HCT116 (cell line): ENCODE data around the gene POLRMT. TPM values are rescaled to one million over a fixed set of nuclear protein-coding genes. Genes with fewer than 3 reads are reported as not detected.

Source experiments
- ATAC-seq: fragments of 200-7000 bp; cut with Tn5 transposase; 2 replicates; pipeline ENCODE4 v1.9.1; 2020; ENCODE audit warnings: mild to moderate bottlenecking, moderate library complexity
- BruUV-seq: library from RNA; stranded (reverse); fragments of 400-500 nt; replicated peaks from 2 replicates; lab custom pipeline; 2021; lab: Mats Ljungman, UMichigan
- CTCF ChIA-PET: fragments of 300-600 bp; sonication (Branson Sonifier 250); formaldehyde crosslinking; loops from one replicate; lab custom pipeline; 2021; ENCODE audit warnings: antibody characterized with exemption; lab: Charles Lee
- POLR2A ChIA-PET: fragments of 300-600, 350-600 bp; sonication (Branson Sonifier 250); formaldehyde crosslinking; loops from one replicate; lab custom pipeline; 2021; ENCODE audit warnings: antibody characterized with exemption; lab: Charles Lee
- RAD21 ChIA-PET, 2 experiments: fragments of 300-600 bp; sonication (Branson Sonifier 250); formaldehyde crosslinking; loops; one replicate each; lab custom pipeline; 2023; ENCODE audit warnings: low total read pairs in 2 of 2; ENCODE audit not compliant: uncharacterized antibody in 2 of 2, unreplicated experiment in 2 of 2, low non-redundant PET in 1 of 2; lab: Charles Lee
- DNase-seq: peaks from one replicate; pipeline ENCODE4 v3.0.0-alpha.2; 2010; ENCODE audit warnings: low read depth, low spot score
- H2AFZ ChIP-seq: fragments of 200-600 bp; shearing (Covaris generic), sonication (generic); 2 replicates; pipeline ENCODE4 v1.6.1; 2017; ENCODE audit warnings: low read depth, mixed run types, mixed read lengths, antibody characterized with exemption, low read length; ENCODE audit not compliant: poor library complexity, severe bottlenecking
- H3K27ac ChIP-seq: 2 replicates; pipeline ENCODE4 v1.5.1; 2012; ENCODE audit warnings: low read depth, low read length
- H3K27me3 ChIP-seq: fragments of 200-600 bp; sonication (generic); 2 replicates; pipeline ENCODE4 v1.6.1; 2016; ENCODE audit warnings: mixed run types, low read length, mixed read lengths; ENCODE audit not compliant: insufficient read depth
- H3K36me3 ChIP-seq, 2 experiments: fragments of 200-500 bp in 1 of 2; fragments of 200-600 bp in 1 of 2; sonication (Bioruptor generic) in 1 of 2; sonication (generic) in 1 of 2; 2 replicates each; pipeline versions ENCODE4 v1.5.1 to v1.6.1; 2014 to 2016; ENCODE audit warnings: low read length in 2 of 2, inconsistent platforms in 1 of 2, mixed read lengths in 1 of 2, mixed run types in 1 of 2; ENCODE audit not compliant: insufficient read depth in 2 of 2, control insufficient read depth in 1 of 2
- H3K4me1 ChIP-seq, 2 experiments: fragments of 200-600 bp in 1 of 2; sonication (generic) in 1 of 2; 2 replicates each; pipeline versions ENCODE4 v1.5.1 to v1.6.1; 2012 to 2017; ENCODE audit warnings: low read length in 2 of 2, inconsistent platforms in 1 of 2, mild to moderate bottlenecking in 1 of 2, mixed read lengths in 1 of 2, mixed run types in 1 of 2, moderate library complexity in 1 of 2; ENCODE audit not compliant: insufficient read depth in 2 of 2, control insufficient read depth in 1 of 2
- H3K4me2 ChIP-seq: fragments of 200-600 bp; sonication (generic); 2 replicates; pipeline ENCODE4 v1.6.1; 2017; ENCODE audit warnings: mixed run types, low read length, mixed read lengths
- H3K4me3 ChIP-seq, 2 experiments: fragments of 200-600 bp in 1 of 2; sonication (generic) in 1 of 2; replicated peaks in 1 of 2; 2 replicates each; pipeline ENCODE4 v1.5.1; 2011 to 2016; ENCODE audit warnings: low read length in 2 of 2, control low read depth in 1 of 2, low read depth in 1 of 2, mild to moderate bottlenecking in 1 of 2, mixed read lengths in 1 of 2, mixed run types in 1 of 2
- H3K79me2 ChIP-seq: fragments of 200-600 bp; sonication (generic); 2 replicates; pipeline ENCODE4 v1.6.1; 2017; ENCODE audit warnings: mild to moderate bottlenecking, mixed run types, low read length, moderate library complexity, mixed read lengths; ENCODE audit not compliant: insufficient read depth
- H3K9ac ChIP-seq: fragments of 200-600 bp; sonication (generic); 2 replicates; pipeline ENCODE4 v1.6.1; 2016; ENCODE audit warnings: low read length, mixed read lengths
- H3K9me2 ChIP-seq: fragments of 200-600 bp; sonication (generic), shearing (Covaris generic); 2 replicates; pipeline ENCODE4 v1.6.1; 2017; ENCODE audit warnings: mixed run types, mild to moderate bottlenecking, moderate library complexity; ENCODE audit not compliant: insufficient read depth
- H3K9me3 ChIP-seq, 2 experiments: fragments of 200-500 bp in 1 of 2; fragments of 200-600 bp in 1 of 2; sonication (Bioruptor generic) in 1 of 2; sonication (generic) in 1 of 2; 2 replicates each; pipeline ENCODE4 v1.6.1; 2014 to 2017; ENCODE audit warnings: low read length in 2 of 2, mixed read lengths in 2 of 2, inconsistent platforms in 1 of 2, low read depth in 1 of 2, mild to moderate bottlenecking in 1 of 2, mixed run types in 1 of 2, moderate library complexity in 1 of 2; ENCODE audit not compliant: control insufficient read depth in 1 of 2, insufficient read depth in 1 of 2
- H4K20me1 ChIP-seq: fragments of 200-600 bp; sonication (generic), shearing (Covaris generic); 2 replicates; pipeline ENCODE4 v1.6.1; 2017; ENCODE audit warnings: mixed run types, mild to moderate bottlenecking, moderate library complexity; ENCODE audit not compliant: insufficient read depth
- ATF3 ChIP-seq: IDR thresholded peaks from 2 replicates; pipeline ENCODE4 v1.6.1; 2012
- CTCF ChIP-seq, 3 experiments: fragments of 200-600 bp in 1 of 3; sonication (generic) in 1 of 3; IDR thresholded peaks in 2 of 3; conservative IDR thresholded peaks in 1 of 3; 2 replicates each; pipeline ENCODE4 v1.5.1; 2012 to 2017; ENCODE audit warnings: low read depth in 2 of 3, low read length in 2 of 3, antibody characterized with exemption in 1 of 3, borderline replicate concordance in 1 of 3, control low read depth in 1 of 3, mild to moderate bottlenecking in 1 of 3, mixed read lengths in 1 of 3, mixed run types in 1 of 3, moderate library complexity in 1 of 3; ENCODE audit not compliant: insufficient read depth in 1 of 3
- ELF1 ChIP-seq: IDR thresholded peaks from 2 replicates; pipeline ENCODE4 v1.6.1; 2012; ENCODE audit warnings: low read depth, borderline replicate concordance
- EZH2 ChIP-seq: fragments of 200-600 bp; sonication (generic); IDR thresholded peaks from 2 replicates; pipeline ENCODE4 v1.6.1; 2017; ENCODE audit warnings: antibody characterized with exemption, mixed run types
- MAX ChIP-seq: IDR thresholded peaks from 2 replicates; pipeline ENCODE4 v1.6.1; 2012
- POLR2A ChIP-seq: IDR thresholded peaks from 2 replicates; pipeline ENCODE4 v1.7.0; 2011; ENCODE audit warnings: borderline replicate concordance; ENCODE audit not compliant: insufficient read depth, insufficient read length; ENCODE audit errors: extremely low read depth
- POLR2AphosphoS5 ChIP-seq: IDR thresholded peaks from 2 replicates; pipeline ENCODE4 v1.6.1; 2011; ENCODE audit warnings: mild to moderate bottlenecking, low read depth, low read length, moderate library complexity
- REST ChIP-seq: IDR thresholded peaks from 2 replicates; pipeline ENCODE4 v1.6.1; 2012; ENCODE audit warnings: low read depth
- SIN3A ChIP-seq: IDR thresholded peaks from 2 replicates; pipeline ENCODE4 v1.6.1; 2012; ENCODE audit warnings: low read depth
- ZFX ChIP-seq: fragments of 450-650 bp; IDR thresholded peaks from 2 replicates; pipeline ENCODE4 v1.6.1; 2017
- intact Hi-C: fragments of 100-400 bp; cut with micrococcal nuclease; formaldehyde crosslinking; loops from 2 replicates; pipeline ENCODE4 v1.10.0; 2022
- total RNA-seq: library from RNA; stranded (reverse); gene quantifications from one replicate; pipeline ENCODE4 v1.2.1, GENCODE V29; 2021; ENCODE audit not compliant: unreplicated experiment

POLRMT gene
- total RNA-seq, 1 experiment from 2014 or later, result 138 TPM

- TF ChIP-seq ZFX, result no peak
- TF ChIP-seq SIN3A, result no peak
- no peak for TF ChIP-seq MAX
Measured at GRCh38 chr19:638906-639252, 5.5 kb upstream of the POLRMT start (continued).

- POLR2A ChIA-PET, result no interaction called here
- no peak for DNase-seq
- TF ChIP-seq POLR2A (no peak), ATF3 (no peak), CTCF (IDR thresholded peaks at IDR 0.05 in 2 of 3, conservative IDR thresholded peaks at IDR 0.05 in 1 of 3; ENCODE audit: borderline replicate concordance in 1 of 3, insufficient read depth in 1 of 3, low read depth in 2 of 3, low read length in 2 of 3) (no peak), EZH2 (no peak), ELF1 (no peak), MAX (no peak), REST (no peak), POLR2AphosphoS5 (no peak)
Measured at GRCh38 chr19:634975-635652, 1.8 kb upstream of the POLRMT start.

More at GRCh38 chr19:634975-635652, 1.8 kb upstream of the POLRMT start:
- no peaks in the 10 kb centered on the region for H3K9me3 ChIP-seq
- no peak overlapping the region for H3K9ac ChIP-seq
- H3K36me3 ChIP-seq, result peaks cover 4 to 16% of the 10 kb centered on the region in 2 experiments; a peak in 3 of 4 replicates
- CTCF ChIA-PET, result no interaction called here
- no peak for ATAC-seq
- H3K9me2 ChIP-seq, result no peaks in the 10 kb centered on the region
- peaks cover 31% of the 10 kb centered on the region for H3K79me2 ChIP-seq
- H3K27me3 ChIP-seq, result no peaks in the 10 kb centered on the region
- H3K4me1 ChIP-seq, result peaks cover 10 to 29% of the 10 kb centered on the region in 2 experiments
- RAD21 ChIA-PET, result no interaction called here
- no peak overlapping the region for H3K27ac ChIP-seq
- intact Hi-C loops, result no loop called here
- H3K4me2 ChIP-seq, result no peak overlapping the region
- BruUV-seq, result no TSS peak
- no peak overlapping the region for H3K4me3 ChIP-seq
- H2AFZ ChIP-seq, result no peak overlapping the region
- no peaks in the 10 kb centered on the region for H4K20me1 ChIP-seq
